Ascending aorta (tissue), 2 donors: Measurements from ENCODE around the gene PAM16. TPM values are rescaled to one million over a fixed set of nuclear protein-coding genes. Genes with fewer than 3 reads are reported as not detected.

Experiments
- DNase-seq, 2 donors: peaks; one replicate each; pipeline ENCODE4 v3.0.0-alpha.2; 2019; ENCODE audit warnings: low spot score in 2 of 2
- H3K27ac ChIP-seq, 2 donors: fragments of 200-600 bp; sonication (generic); one replicate each; pipeline ENCODE4 v1.5.1; 2016 to 2017; ENCODE audit warnings: mild to moderate bottlenecking in 1 of 2
- H3K27me3 ChIP-seq: fragments of 200-600 bp; sonication (generic); one replicate; pipeline ENCODE4 v1.5.1; 2017
- H3K36me3 ChIP-seq, 2 donors: fragments of 200-600 bp; sonication (generic); one replicate each; pipeline ENCODE4 v1.5.1; 2016
- H3K4me1 ChIP-seq, 2 donors: fragments of 200-600 bp; sonication (generic); one replicate each; pipeline ENCODE4 v1.5.1; 2016 to 2017; ENCODE audit warnings: mild to moderate bottlenecking in 1 of 2
- H3K4me3 ChIP-seq, 2 donors: fragments of 200-600 bp; sonication (generic); one replicate each; pipeline ENCODE4 v1.5.1; 2016 to 2017; ENCODE audit warnings: mild to moderate bottlenecking in 1 of 2
- H3K9me3 ChIP-seq, 2 donors: fragments of 200-600 bp; sonication (generic); one replicate each; pipeline ENCODE4 v1.5.1; 2016
- CTCF ChIP-seq, 3 experiments: fragments of 200-600 bp in 2 of 3; fragments of 450-650 bp in 1 of 3; sonication (generic) in 2 of 3; IDR thresholded peaks; one replicate each; pipeline ENCODE4 v1.5.1; 2016 to 2019; ENCODE audit warnings: antibody characterized with exemption in 3 of 3, mild to moderate bottlenecking in 1 of 3, moderate library complexity in 1 of 3
- intact Hi-C: fragments of 100-400 bp; cut with DNase I; formaldehyde crosslinking; loops from one replicate; pipeline ENCODE4 v1.15.1; 2023
- total RNA-seq: library from RNA; depleted of rRNA; stranded (reverse); fragments of >200 nt; gene quantifications from one replicate; pipeline ENCODE4 v1.1.0, GENCODE V29; 2016

Gene PAM16
- total RNA-seq, 1 donor from 2014 or later = 26.6 TPM

DNA sequence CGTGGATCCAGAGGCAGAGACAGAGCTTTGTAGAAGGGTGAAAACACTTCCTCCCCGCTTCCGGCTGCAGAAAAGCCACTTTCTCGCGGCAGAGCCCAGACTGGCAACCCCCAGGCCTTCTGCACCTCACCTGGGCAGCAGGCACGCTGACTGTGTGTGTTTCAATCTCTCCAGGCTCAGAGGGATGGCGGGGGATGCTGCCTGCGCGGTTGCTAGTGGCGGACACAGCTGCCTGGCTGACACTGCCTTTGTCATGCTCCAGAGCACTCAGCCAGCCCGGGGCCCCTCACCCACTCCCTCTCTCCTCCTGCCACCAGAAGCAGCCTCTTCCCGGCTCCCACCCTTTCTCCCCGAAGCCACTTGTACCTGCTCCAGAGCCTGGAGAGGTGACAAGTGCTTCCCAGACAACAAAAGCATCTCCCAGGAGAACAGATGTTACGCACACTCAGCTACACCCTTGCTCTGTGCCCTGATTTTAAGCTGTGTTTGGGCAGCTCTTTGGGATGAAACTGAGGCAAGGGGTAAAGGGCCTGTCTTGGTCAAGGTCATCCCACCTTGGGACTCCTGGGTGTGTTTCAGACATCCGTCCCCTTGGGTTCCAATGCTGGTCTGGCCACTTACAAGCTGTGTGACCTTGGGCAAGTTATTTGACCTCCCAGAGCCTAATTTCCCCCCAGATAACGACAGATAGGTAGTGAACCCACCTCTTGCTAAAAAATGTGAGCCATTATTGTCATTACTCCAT is 44.5 kb downstream of the PAM16 start:
- Histone ChIP-seq H3K36me3 (no peaks in the 10 kb centered on the region), H3K4me1 (peaks cover 0 to 7% of the 10 kb centered on the region in 2 donors), H3K4me3 (peak overlapping the region; percentile 53), H3K27me3 (no peaks in the 10 kb centered on the region), H3K9me3 (no peaks in the 10 kb centered on the region), H3K27ac (peak overlapping the region; percentile 77 to 85)
- intact Hi-C loops = loop anchor here (1.0 kb wide), 2 partner anchors 7 to 9 kb away; no protein-coding TSS in a partner anchor
- TF ChIP-seq CTCF (IDR thresholded peaks at IDR 0.05) = no peak
- no peak for DNase-seq

DNA sequence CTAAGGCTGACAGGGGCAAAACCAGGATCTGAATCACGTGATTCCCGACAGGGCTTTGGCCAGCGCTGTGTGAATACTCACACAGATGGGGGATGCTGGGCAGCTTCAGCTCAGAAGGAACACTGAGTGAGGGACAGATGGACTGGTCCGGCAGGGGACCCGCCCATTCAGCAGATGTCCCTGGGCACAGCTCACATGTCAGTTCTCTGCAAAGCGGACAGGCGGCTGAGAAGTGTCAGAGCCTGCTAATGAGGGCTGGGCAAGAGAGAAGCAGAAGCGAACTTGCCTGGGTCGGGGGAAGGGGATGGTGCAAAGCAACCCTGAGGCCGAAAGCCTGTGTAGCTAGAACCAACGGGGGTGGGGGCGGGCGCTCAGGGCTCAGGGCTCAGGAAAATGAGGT is 47.1 kb downstream of the PAM16 start:
- no peaks in the 10 kb centered on the region for H3K36me3 ChIP-seq
- H3K9me3 ChIP-seq = no peaks in the 10 kb centered on the region
- H3K27ac ChIP-seq = no peak overlapping the region
- no peak for TF ChIP-seq CTCF (IDR thresholded peaks at IDR 0.05)
- intact Hi-C loops = no loop called here
- H3K4me3 ChIP-seq = no peak overlapping the region
- no peak for DNase-seq
- no peaks in the 10 kb centered on the region for H3K27me3 ChIP-seq
- H3K4me1 ChIP-seq = peaks cover 0 to 11% of the 10 kb centered on the region in 2 donors

DNA sequence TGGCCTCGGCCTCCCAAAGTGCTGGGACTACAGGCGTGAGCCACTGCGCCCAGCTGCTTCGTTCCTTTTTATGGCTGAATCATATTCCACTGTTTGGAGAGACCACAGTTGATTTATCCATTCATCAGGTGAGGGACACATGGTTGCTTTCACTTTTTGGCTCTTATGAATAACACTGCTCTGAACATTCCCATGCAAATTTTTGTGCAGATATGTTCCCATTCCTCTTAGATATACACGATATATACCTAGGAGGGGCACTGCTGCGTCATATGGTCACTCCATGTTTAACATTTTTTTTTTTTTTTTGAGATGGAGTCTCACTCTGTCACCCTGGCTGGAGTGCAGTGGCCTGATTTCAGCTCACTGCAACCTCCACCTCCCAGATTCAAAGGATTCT is 49.2 kb downstream of the PAM16 start:
- intact Hi-C loops = no loop called here
- Histone ChIP-seq H3K4me1 (peaks cover 0 to 11% of the 10 kb centered on the region in 2 donors), H3K9me3 (no peaks in the 10 kb centered on the region), H3K27me3 (no peaks in the 10 kb centered on the region), H3K27ac (no peak overlapping the region), H3K4me3 (no peak overlapping the region), H3K36me3 (no peaks in the 10 kb centered on the region)
- TF ChIP-seq CTCF (IDR thresholded peaks at IDR 0.05) = no peak
- no peak for DNase-seq

DNA sequence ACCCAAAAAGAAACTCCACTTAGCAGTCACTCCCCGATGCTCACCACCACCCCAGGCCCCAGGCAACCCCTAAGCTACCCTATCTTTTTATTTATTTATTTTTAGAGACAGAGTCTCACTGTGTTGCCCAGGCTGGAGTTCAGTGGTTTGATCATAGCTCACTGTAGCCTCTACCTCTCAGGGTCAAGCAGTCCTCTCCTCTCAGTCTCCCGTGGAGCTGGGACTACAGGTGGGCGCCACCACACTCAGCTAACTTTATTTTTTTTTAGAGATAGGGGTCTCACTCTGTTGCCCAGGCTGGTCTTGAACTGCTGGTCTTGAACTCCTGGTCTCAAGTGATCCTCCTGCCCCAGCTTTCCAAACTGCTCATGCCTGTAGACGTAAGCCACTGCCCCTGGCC is 49.9 kb downstream of the PAM16 start:
- Histone ChIP-seq H3K9me3 (no peaks in the 10 kb centered on the region), H3K27me3 (no peaks in the 10 kb centered on the region), H3K4me3 (no peak overlapping the region), H3K4me1 (peaks cover 0 to 11% of the 10 kb centered on the region in 2 donors), H3K27ac (no peak overlapping the region), H3K36me3 (no peaks in the 10 kb centered on the region)
- intact Hi-C loops = no loop called here
- no peak for DNase-seq
- TF ChIP-seq CTCF (IDR thresholded peaks at IDR 0.05) = no peak

DNA sequence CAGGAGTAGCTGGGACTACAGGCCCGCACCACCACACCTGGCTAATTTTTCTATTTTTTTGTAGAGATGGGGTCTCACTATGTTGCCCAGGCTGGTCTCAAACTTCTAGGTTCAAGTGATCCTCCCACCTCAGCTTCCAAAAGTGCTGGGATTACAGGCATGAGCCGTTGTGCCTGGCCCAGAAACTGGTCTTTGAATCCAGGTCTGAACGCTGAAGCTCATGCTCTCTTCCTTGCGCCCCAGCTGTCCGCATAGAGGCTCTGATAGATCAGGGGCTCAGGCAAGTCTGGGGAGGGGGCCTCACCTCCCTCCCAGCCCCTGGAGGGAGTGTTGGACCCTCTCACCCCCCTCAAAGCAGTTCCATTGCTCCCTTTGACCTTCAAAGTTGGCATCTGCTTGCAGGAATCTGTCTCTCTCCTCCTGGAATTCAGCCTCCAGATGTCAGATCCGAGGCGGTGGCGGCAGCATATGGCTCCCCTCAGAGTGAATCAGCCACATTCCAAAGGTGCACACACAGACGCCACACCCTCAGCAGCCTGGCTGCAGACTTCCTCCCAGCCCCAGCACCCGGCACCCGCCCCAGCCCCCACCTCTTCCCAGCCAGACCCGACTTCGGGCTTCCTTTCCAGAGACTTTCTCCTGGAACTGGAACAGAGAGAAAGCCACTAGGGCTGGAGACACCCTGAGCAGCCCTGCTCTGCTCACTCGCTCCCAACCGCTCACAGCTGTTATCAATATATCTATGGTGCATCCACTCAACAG is 52.2 kb downstream of the PAM16 start:
- peak overlapping the region; percentile 61 to 86 for H3K27ac ChIP-seq
- no peaks in the 10 kb centered on the region for H3K36me3 ChIP-seq
- no peak for TF ChIP-seq CTCF (IDR thresholded peaks at IDR 0.05)
- H3K4me1 ChIP-seq = peaks cover 2 to 16% of the 10 kb centered on the region in 2 donors
- peak in 1 of 2 donors; percentile 92 for DNase-seq
- H3K27me3 ChIP-seq = no peaks in the 10 kb centered on the region
- peak overlapping the region in 1 of 2 donors; percentile 16 for H3K4me3 ChIP-seq
- no peaks in the 10 kb centered on the region for H3K9me3 ChIP-seq
- intact Hi-C loops = loop anchor here (1.0 kb wide), 1 partner anchor 8 kb away; no protein-coding TSS in a partner anchor
